ENCODE data around the gene NIPSNAP2. TPM values are rescaled to one million over a fixed set of nuclear protein-coding genes. Genes with fewer than 3 reads are reported as not detected.

Gene NIPSNAP2
- total and polyA plus RNA-seq, 2 of the 13 experiments (the other 11 are each of a cell fraction or from before 2014, with no cell fraction given), result 40.3 to 61.5 TPM

DNA sequence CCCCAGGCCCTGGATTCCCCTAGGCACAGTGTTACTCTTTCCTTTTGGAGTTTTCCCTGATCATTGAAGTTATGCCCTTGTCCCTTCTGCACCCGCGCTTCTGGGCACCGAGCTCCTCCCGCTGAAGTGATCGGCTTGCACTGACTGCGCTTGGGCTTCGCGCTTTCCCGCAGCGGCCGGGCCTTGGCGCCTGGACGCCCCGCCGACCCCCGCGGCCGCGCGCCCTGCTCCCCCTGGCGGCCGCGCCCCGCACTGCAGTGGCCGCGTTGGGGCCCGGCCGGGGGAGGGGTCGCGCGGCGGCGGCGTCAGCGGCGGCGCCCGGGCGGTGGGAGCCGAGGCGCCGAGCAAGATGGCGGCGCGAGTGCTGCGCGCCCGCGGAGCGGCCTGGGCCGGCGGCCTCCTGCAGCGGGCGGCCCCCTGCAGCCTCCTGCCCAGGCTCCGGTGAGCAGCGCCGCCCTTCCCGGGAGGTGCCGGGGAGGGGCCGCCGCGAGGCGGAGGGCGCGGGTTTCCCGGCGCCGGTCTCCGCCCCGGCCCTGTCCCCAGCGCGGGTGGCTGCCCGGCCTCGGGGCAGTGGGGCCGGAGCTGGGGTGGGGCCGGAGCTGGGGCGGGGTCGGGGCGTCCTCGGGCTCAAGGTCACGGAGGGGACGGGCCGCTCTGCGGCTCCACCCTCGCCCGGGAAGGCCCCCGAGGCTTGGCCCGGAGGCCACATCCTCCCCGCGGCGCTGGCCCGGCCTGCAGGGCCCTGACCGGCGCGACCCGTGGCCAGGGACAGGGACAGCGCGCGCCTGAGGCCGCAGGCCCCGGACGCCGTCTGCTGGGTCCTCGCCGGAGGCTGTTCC lies at the start of gene NIPSNAP2 (continued):
- peak; percentile 23; the same call in 1 of the 2 replicates for TF ChIP-seq IRF2 (CRISPR knock-in tag; IDR thresholded peaks at IDR 0.05)
- TF ChIP-seq ZMYM4 (CRISPR knock-in tag; IDR thresholded peaks at IDR 0.05), result peak; percentile 51
- TF ChIP-seq, protein P1, sequence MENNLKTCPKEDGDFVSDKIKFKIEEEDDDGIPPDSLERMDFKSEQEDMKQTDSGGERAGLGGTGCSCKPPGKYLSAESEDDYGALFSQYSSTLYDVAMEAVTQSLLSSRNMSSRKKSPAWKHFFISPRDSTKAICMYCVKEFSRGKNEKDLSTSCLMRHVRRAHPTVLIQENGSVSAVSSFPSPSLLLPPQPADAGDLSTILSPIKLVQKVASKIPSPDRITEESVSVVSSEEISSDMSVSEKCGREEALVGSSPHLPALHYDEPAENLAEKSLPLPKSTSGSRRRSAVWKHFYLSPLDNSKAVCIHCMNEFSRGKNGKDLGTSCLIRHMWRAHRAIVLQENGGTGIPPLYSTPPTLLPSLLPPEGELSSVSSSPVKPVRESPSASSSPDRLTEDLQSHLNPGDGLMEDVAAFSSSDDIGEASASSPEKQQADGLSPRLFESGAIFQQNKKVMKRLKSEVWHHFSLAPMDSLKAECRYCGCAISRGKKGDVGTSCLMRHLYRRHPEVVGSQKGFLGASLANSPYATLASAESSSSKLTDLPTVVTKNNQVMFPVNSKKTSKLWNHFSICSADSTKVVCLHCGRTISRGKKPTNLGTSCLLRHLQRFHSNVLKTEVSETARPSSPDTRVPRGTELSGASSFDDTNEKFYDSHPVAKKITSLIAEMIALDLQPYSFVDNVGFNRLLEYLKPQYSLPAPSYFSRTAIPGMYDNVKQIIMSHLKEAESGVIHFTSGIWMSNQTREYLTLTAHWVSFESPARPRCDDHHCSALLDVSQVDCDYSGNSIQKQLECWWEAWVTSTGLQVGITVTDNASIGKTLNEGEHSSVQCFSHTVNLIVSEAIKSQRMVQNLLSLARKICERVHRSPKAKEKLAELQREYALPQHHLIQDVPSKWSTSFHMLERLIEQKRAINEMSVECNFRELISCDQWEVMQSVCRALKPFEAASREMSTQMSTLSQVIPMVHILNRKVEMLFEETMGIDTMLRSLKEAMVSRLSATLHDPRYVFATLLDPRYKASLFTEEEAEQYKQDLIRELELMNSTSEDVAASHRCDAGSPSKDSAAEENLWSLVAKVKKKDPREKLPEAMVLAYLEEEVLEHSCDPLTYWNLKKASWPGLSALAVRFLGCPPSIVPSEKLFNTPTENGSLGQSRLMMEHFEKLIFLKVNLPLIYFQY (CRISPR knock-in tag; IDR thresholded peaks at IDR 0.05; ENCODE audit: borderline replicate concordance), result peak; percentile 93; the same call in 1 of the 2 replicates
- peak; percentile 73; the same call in 1 of the 2 replicates for TF ChIP-seq DR1 (CRISPR knock-in tag; IDR thresholded peaks at IDR 0.05)
- peak; percentile 6; the same call in 1 of the 3 replicates for TF ChIP-seq MXI1 (IDR thresholded peaks at IDR 0.05; ENCODE audit: borderline replicate concordance, low read depth, low read length)
- TF ChIP-seq SALL1 (CRISPR knock-in tag; IDR thresholded peaks at IDR 0.05), result peak; percentile 74
- no peak for TF ChIP-seq ZIK1 (CRISPR knock-in tag; IDR thresholded peaks at IDR 0.05; ENCODE audit: borderline replicate concordance, low read depth)
- TF ChIP-seq, protein P2, sequence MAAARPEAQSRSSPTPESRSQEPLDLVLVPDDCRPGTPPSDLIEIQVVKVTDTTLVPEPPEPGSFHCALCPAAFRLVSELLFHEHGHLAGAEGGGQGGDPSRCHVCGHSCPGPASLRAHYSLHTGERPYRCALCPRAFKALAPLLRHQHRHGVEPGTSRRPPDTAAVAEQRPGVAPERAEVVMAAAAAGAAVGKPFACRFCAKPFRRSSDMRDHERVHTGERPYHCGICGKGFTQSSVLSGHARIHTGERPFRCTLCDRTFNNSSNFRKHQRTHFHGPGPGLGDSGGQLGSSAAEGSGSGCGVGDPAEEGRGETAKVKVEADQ (CRISPR knock-in tag; IDR thresholded peaks at IDR 0.05; ENCODE audit: borderline replicate concordance), result no peak; the same call in 1 of the 2 replicates
- TF ChIP-seq ZNF549 (CRISPR knock-in tag; IDR thresholded peaks at IDR 0.05), result no peak
- TF ChIP-seq, protein P3, sequence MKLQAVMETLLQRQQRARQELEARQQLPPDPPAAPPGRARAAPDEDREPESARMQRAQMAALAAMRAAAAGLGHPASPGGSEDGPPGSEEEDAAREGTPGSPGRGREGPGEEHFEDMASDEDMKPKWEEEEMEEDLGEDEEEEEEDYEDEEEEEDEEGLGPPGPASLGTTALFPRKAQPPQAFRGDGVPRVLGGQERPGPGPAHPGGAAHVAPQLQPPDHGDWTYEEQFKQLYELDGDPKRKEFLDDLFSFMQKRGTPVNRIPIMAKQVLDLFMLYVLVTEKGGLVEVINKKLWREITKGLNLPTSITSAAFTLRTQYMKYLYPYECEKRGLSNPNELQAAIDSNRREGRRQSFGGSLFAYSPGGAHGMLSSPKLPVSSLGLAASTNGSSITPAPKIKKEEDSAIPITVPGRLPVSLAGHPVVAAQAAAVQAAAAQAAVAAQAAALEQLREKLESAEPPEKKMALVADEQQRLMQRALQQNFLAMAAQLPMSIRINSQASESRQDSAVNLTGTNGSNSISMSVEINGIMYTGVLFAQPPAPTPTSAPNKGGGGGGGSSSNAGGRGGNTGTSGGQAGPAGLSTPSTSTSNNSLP (IDR thresholded peaks at IDR 0.05; ENCODE audit: low read depth, low read length), result no peak
- peak; percentile 58; the same call in 1 of the 2 replicates for TF ChIP-seq ZNF331 (CRISPR knock-in tag; IDR thresholded peaks at IDR 0.05)
- peak; percentile 51; the same call in 1 of the 2 replicates for TF ChIP-seq STAG1 (CRISPR knock-in tag; IDR thresholded peaks at IDR 0.05)
- 0 out of 2 replicates have a peak, but pooled peaks have one; percentile 72 for TF ChIP-seq ZNF550 (CRISPR knock-in tag; IDR thresholded peaks at IDR 0.05; ENCODE audit: borderline replicate concordance)
- peak; percentile 48; the same call in 1 of the 2 replicates for TF ChIP-seq MLX (CRISPR knock-in tag; IDR thresholded peaks at IDR 0.05)
- peak; percentile 72 for TF ChIP-seq TAF1 (CRISPR knock-in tag; IDR thresholded peaks at IDR 0.05)
- TF ChIP-seq ERF (CRISPR knock-in tag; IDR thresholded peaks at IDR 0.05), result peak; percentile 62; the same call in 1 of the 2 replicates
- TF ChIP-seq, protein P4, sequence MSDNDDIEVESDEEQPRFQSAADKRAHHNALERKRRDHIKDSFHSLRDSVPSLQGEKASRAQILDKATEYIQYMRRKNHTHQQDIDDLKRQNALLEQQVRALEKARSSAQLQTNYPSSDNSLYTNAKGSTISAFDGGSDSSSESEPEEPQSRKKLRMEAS (IDR thresholded peaks at IDR 0.05), result peak; percentile 91
- TF ChIP-seq ZBTB20 (CRISPR knock-in tag; IDR thresholded peaks at IDR 0.05; ENCODE audit: borderline replicate concordance, low read depth), result 0 out of 2 replicates have a peak, but pooled peaks have one; percentile 31
- TF ChIP-seq JUN (CRISPR knock-in tag; IDR thresholded peaks at IDR 0.05), result no peak
- no peak for TF ChIP-seq MXD4 (CRISPR knock-in tag; IDR thresholded peaks at IDR 0.05)
